Endodermal cell (in vitro differentiated cells): ENCODE measurements around the gene PI4KA. TPM values are rescaled to one million over a fixed set of nuclear protein-coding genes. Genes with fewer than 3 reads are reported as not detected.
"Not testable (repeated sequence)": the region's sequence is repeated elsewhere in the genome, so short reads cannot be mapped to it uniquely, and the experiment has no call there.

Experiments
- DNase-seq: peaks from one replicate; pipeline ENCODE4 v3.0.0-alpha.2; 2017
- H3K27ac ChIP-seq: 2 replicates; pipeline ENCODE4 v1.5.1; 2013; ENCODE audit warnings: mild to moderate bottlenecking, low read depth, low read length, moderate library complexity
- H3K27me3 ChIP-seq: 2 replicates; pipeline ENCODE4 v1.6.1; 2013; ENCODE audit warnings: mild to moderate bottlenecking, low read length, moderate library complexity; ENCODE audit not compliant: insufficient read depth, control insufficient read depth, poor library complexity, severe bottlenecking
- H3K36me3 ChIP-seq: 2 replicates; pipeline ENCODE4 v1.7.0; 2013; ENCODE audit warnings: mild to moderate bottlenecking, low read length, moderate library complexity; ENCODE audit not compliant: control insufficient read depth, insufficient read depth
- H3K4me1 ChIP-seq: one replicate; pipeline ENCODE4 v1.7.0; 2013; ENCODE audit warnings: low read length; ENCODE audit not compliant: control insufficient read depth, insufficient read depth
- H3K4me3 ChIP-seq: 2 replicates; pipeline ENCODE4 v1.5.1; 2013; ENCODE audit warnings: mild to moderate bottlenecking, low read length, moderate library complexity
- H3K9ac ChIP-seq: 2 replicates; pipeline ENCODE4 v1.6.1; 2013; ENCODE audit warnings: mild to moderate bottlenecking, low read length, moderate library complexity; ENCODE audit not compliant: poor library complexity, severe bottlenecking; ENCODE audit errors: extremely low read depth
- H3K9me3 ChIP-seq: 2 replicates; pipeline ENCODE4 v1.6.1; 2013; ENCODE audit warnings: mild to moderate bottlenecking, low read length, moderate library complexity; ENCODE audit not compliant: control insufficient read depth
- H3K27ac Mint-ChIP-seq: 2 replicates; pipeline ENCODE4 v1.8.0; 2020; ENCODE audit warnings: mixed read lengths
- H3K27me3 Mint-ChIP-seq: 2 replicates; pipeline ENCODE4 v1.8.0; 2021; ENCODE audit warnings: mild to moderate bottlenecking, mixed read lengths; ENCODE audit not compliant: insufficient read depth
- H3K36me3 Mint-ChIP-seq: 2 replicates; pipeline ENCODE4 v1.8.0; 2020; ENCODE audit warnings: low read depth, mixed read lengths
- H3K4me1 Mint-ChIP-seq: 2 replicates; pipeline ENCODE4 v1.8.0; 2020; ENCODE audit warnings: mixed read lengths
- H3K4me3 Mint-ChIP-seq: 2 replicates; pipeline ENCODE4 v1.8.0; 2020; ENCODE audit warnings: mild to moderate bottlenecking, moderate library complexity, mixed read lengths
- H3K9me3 Mint-ChIP-seq: 2 replicates; pipeline ENCODE4 v1.8.0; 2020; ENCODE audit warnings: mild to moderate bottlenecking, mixed read lengths
- CTCF ChIP-seq: fragments of 200-600 bp; sonication (generic); conservative IDR thresholded peaks from 2 replicates; pipeline ENCODE4 v1.5.0; 2021; ENCODE audit warnings: antibody characterized with exemption, mild to moderate bottlenecking
- WGBS, 2 experiments: methylation state at CpG; one replicate each; pipeline versions ENCODE4 v1.1.5 to v1.1.7; 2013; ENCODE audit warnings: missing lambda C conversion rate in 2 of 2, mixed read lengths in 1 of 2; ENCODE audit not compliant: insufficient coverage in 1 of 2, insufficient read length in 1 of 2; 5-methylcytosine and 5-hydroxymethylcytosine counted together
- total RNA-seq, 2 donors: library from RNA; stranded (reverse); fragmentation: NEBNext Ultra II Directional in 1 of 2; extraction: Animal tissue kit (Norgen Biotek cat#: 25700) in 1 of 2; gene quantifications; 2 replicates in 1 of 2; 3 replicates in 1 of 2; pipeline ENCODE4 v1.2.1, GENCODE V29; 2021

Gene PI4KA
- total RNA-seq, 2 donors from 2014 or later = 49.0 to 62.0 TPM

GRCh38 chr22:20671409-20672081 lies 187.1 kb downstream of the PI4KA start:
- WGBS, 2 experiments = 69% methylated on average over 4 of the region's 6 CpGs; no CpG with 5 or more reads in 1 of the 2 experiments
- no peak overlapping the region for H3K4me3 Mint-ChIP-seq
- Histone ChIP-seq H3K4me1 (no peaks in the 10 kb centered on the region), H3K9ac (no peak overlapping the region), H3K27me3 (no peaks in the 10 kb centered on the region), H3K27ac (no peak overlapping the region), H3K9me3 (no peaks in the 10 kb centered on the region), H3K36me3 (no peaks in the 10 kb centered on the region), H3K4me3 (no peak overlapping the region)
- no peak for DNase-seq
- no peaks in the 10 kb centered on the region for H3K27me3 Mint-ChIP-seq
- peaks cover 2% of the 10 kb centered on the region for H3K36me3 Mint-ChIP-seq
- no peaks in the 10 kb centered on the region for H3K4me1 Mint-ChIP-seq
- H3K27ac Mint-ChIP-seq = no peak overlapping the region
- H3K9me3 Mint-ChIP-seq = peaks cover 6% of the 10 kb centered on the region
- no peak for TF ChIP-seq CTCF

- not testable (repeated sequence) for H3K36me3 ChIP-seq, H3K4me3 ChIP-seq, H3K27ac Mint-ChIP-seq, H3K4me3 Mint-ChIP-seq, H3K36me3 Mint-ChIP-seq, H3K9me3 ChIP-seq, H3K27me3 Mint-ChIP-seq, H3K27me3 ChIP-seq, H3K9ac ChIP-seq, H3K27ac ChIP-seq, H3K4me1 Mint-ChIP-seq, H3K9me3 Mint-ChIP-seq, H3K4me1 ChIP-seq
- WGBS, 2 experiments = 96 to 98% methylated on average over 29 to 73 of the region's 73 CpGs
- peak; percentile 34 for DNase-seq
Measured at GRCh38 chr22:20670457-20671261, 188.0 kb downstream of the PI4KA start.

GRCh38 chr22:20669884-20670283 lies 188.7 kb downstream of the PI4KA start:
- H3K4me1 Mint-ChIP-seq, H3K9ac ChIP-seq, H3K9me3 Mint-ChIP-seq, H3K4me3 Mint-ChIP-seq, H3K9me3 ChIP-seq, H3K27me3 Mint-ChIP-seq, H3K27ac Mint-ChIP-seq, H3K27me3 ChIP-seq, H3K36me3 Mint-ChIP-seq, H3K4me3 ChIP-seq, DNase-seq, H3K27ac ChIP-seq, H3K4me1 ChIP-seq, H3K36me3 ChIP-seq: not testable (repeated sequence)
- 90 to 97% methylated on average over 5 to 9 of the region's 13 CpGs for WGBS, 2 experiments

GRCh38 chr22:20669471-20669870 lies 189.1 kb downstream of the PI4KA start:
- not testable (repeated sequence) for H3K9ac ChIP-seq, H3K27ac ChIP-seq, H3K4me3 Mint-ChIP-seq, H3K9me3 ChIP-seq, H3K9me3 Mint-ChIP-seq, H3K27me3 Mint-ChIP-seq, H3K27me3 ChIP-seq, H3K4me1 ChIP-seq, H3K27ac Mint-ChIP-seq, DNase-seq, H3K4me3 ChIP-seq, H3K36me3 ChIP-seq, H3K4me1 Mint-ChIP-seq, H3K36me3 Mint-ChIP-seq
- 97% methylated on average over 4 of the region's 15 CpGs; no CpG with 5 or more reads in 1 of the 2 experiments for WGBS, 2 experiments

GRCh38 chr22:20668769-20669168 lies 189.8 kb downstream of the PI4KA start:
- not testable (repeated sequence) for DNase-seq, H3K9ac ChIP-seq

GRCh38 chr22:20668226-20668625 lies 190.4 kb downstream of the PI4KA start:
- H3K4me3 ChIP-seq, H3K27ac ChIP-seq, H3K9ac ChIP-seq, H3K27me3 ChIP-seq, H3K9me3 ChIP-seq, H3K9me3 Mint-ChIP-seq, H3K27ac Mint-ChIP-seq, H3K4me1 ChIP-seq, H3K4me1 Mint-ChIP-seq, H3K27me3 Mint-ChIP-seq, H3K36me3 ChIP-seq, H3K4me3 Mint-ChIP-seq, H3K36me3 Mint-ChIP-seq: not testable (repeated sequence)
- peak; percentile 30 for DNase-seq
- 90 to 95% methylated on average over 4 to 27 of the region's 27 CpGs for WGBS, 2 experiments

More at GRCh38 chr22:20668769-20669168, 189.8 kb downstream of the PI4KA start:
- not testable (repeated sequence) for H3K9me3 ChIP-seq, H3K27ac Mint-ChIP-seq, H3K9me3 Mint-ChIP-seq, H3K4me3 ChIP-seq, H3K36me3 ChIP-seq, H3K27ac ChIP-seq, H3K4me1 Mint-ChIP-seq, H3K4me1 ChIP-seq, H3K36me3 Mint-ChIP-seq, H3K27me3 ChIP-seq, H3K4me3 Mint-ChIP-seq, H3K27me3 Mint-ChIP-seq
- WGBS, 2 experiments = 92% methylated on average over 7 of the region's 13 CpGs; no CpG with 5 or more reads in 1 of the 2 experiments
